AG20443 (cell line): Measurements from ENCODE around the gene SCFD2.
"Not testable (repeated sequence)": the region's sequence is repeated elsewhere in the genome, so short reads cannot be mapped to it uniquely, and the experiment has no call there.

Experiments used
- DNase-seq: peaks from one replicate; pipeline ENCODE4 v3.0.0; 2012; ENCODE audit warnings: low spot score, mixed read lengths

Gene SCFD2

GRCh38 chr4:52853351-52853750 is 512.5 kb downstream of the SCFD2 start:
- DNase-seq = peak; percentile 66

- DNase-seq = peak; percentile 25
These were observed 513.1 kb downstream of the SCFD2 start for GRCh38 chr4:52852711-52853110.

GRCh38 chr4:52852041-52852440 is 513.8 kb downstream of the SCFD2 start:
- DNase-seq = peak; percentile 30

- DNase-seq = no peak
These were observed 515.3 kb downstream of the SCFD2 start for GRCh38 chr4:52850406-52851124.

- DNase-seq = no peak
These were observed 517.6 kb downstream of the SCFD2 start for GRCh38 chr4:52848254-52848653.

GRCh38 chr4:52846502-52846901 is 519.4 kb downstream of the SCFD2 start:
- DNase-seq = no peak

GRCh38 chr4:52844596-52844995 is 521.3 kb downstream of the SCFD2 start:
- no peak for DNase-seq

- no peak for DNase-seq
These were observed 521.9 kb downstream of the SCFD2 start for GRCh38 chr4:52843958-52844357.

- no peak for DNase-seq
These were observed 522.5 kb downstream of the SCFD2 start for GRCh38 chr4:52843351-52843750.

GRCh38 chr4:52842792-52843191 is 523.1 kb downstream of the SCFD2 start:
- DNase-seq = no peak

GRCh38 chr4:52841682-52842456 is 524.0 kb downstream of the SCFD2 start:
- peak; percentile 44 for DNase-seq

GRCh38 chr4:52840531-52841370 is 525.1 kb downstream of the SCFD2 start:
- no peak for DNase-seq

GRCh38 chr4:52838729-52839586 is 526.9 kb downstream of the SCFD2 start:
- DNase-seq = no peak

GRCh38 chr4:52837716-52838558 is 527.9 kb downstream of the SCFD2 start:
- peak; percentile 81 for DNase-seq

GRCh38 chr4:52836678-52837077 is 529.2 kb downstream of the SCFD2 start:
- peak; percentile 55 for DNase-seq

GRCh38 chr4:52836120-52836519 is 529.7 kb downstream of the SCFD2 start:
- DNase-seq = no peak

- DNase-seq = not testable (repeated sequence)
These were observed 531.0 kb downstream of the SCFD2 start for GRCh38 chr4:52834641-52835456.

GRCh38 chr4:52833941-52834525 is 531.8 kb downstream of the SCFD2 start:
- peak; percentile 18 for DNase-seq

GRCh38 chr4:52825460-52826090 is 540.3 kb downstream of the SCFD2 start:
- no peak for DNase-seq
